ENCODE measurements around the gene DDX23.

The DDX23 gene

DNA sequence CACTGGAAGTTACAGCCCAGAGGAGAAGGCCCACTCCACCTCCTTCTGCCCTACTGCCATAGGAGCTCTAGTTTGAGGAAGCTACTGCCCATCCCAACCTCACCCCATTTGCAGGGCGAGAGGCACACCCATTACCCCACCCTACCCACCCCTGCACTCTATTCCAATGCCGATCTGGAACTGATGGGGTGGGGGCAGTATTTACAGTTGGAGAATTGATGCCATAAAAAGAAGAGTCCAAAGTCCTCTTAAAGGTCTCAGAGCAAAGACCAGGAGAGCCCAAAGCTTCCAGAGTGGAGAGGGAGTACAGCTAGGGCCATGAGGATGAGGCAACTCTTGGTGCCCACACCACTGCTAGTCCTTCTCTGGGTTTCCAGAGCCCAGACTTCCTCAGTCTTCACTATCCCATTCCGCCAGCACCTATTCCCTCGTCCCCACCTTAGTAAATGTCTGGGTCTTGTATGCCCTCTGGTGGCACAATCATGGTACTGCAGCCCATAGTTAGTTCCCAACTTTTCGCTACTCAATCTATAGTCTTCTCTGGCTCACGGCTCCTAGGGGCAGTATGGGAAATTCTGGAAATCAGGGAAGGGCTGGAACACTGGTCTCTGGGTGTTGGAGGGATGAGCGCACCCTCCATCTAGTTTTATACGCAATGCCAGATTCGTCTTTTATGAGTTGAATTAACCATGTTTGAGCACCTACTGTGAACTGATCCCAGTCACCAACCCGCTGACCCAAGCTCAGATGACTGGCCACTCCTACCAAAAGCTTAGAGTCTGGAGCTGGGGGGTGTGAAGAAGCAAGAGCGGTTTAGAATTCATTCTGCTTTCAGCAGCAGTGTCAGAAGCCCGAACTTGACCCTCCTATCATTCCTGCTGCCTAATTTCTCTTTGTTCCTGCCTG lies 56.2 kb downstream of the DDX23 start:
- peak; percentile 53 for DNase-seq (ENCODE audit: low spot score)

DNA sequence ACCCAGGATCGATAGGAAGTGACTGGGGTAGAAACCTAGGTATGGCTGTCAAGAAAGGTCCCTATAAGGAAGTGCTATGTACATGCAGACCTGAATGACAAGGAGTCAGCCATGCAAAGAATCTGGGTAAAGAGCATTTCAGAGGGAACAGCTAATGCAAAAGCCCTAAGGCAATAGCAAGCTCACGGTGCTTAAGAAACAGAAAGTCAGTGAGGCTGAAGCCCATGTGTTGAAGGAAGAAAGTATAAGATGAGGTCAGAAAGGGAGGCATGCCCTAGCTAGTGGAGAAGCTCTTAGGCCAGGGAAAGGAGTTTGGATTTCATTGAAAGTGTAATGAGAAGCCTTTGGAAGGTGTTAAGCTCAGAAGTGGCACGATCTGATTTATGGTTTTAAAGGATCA lies 57.1 kb downstream of the DDX23 start:
- DNase-seq (ENCODE audit: low spot score) = no peak

DNA sequence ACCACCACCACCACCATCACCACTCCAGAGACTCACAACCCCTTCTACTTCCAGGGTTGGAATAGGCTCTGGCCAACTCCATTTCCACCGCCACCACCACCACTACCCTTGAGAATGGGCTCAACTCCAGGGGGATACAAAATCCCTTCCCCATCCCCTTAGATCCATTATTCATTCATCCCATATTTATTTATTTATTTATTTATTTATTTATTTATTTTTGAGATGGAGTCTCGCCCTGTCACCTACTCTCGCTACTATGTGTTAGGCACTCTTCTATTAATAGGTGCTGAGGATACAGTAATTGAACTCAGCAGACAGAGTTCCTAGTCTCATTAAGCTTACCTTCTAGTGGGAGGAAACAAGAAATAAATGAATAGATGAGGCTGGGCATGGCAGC lies 58.3 kb downstream of the DDX23 start:
- no peak for DNase-seq (ENCODE audit: low spot score)

DNA sequence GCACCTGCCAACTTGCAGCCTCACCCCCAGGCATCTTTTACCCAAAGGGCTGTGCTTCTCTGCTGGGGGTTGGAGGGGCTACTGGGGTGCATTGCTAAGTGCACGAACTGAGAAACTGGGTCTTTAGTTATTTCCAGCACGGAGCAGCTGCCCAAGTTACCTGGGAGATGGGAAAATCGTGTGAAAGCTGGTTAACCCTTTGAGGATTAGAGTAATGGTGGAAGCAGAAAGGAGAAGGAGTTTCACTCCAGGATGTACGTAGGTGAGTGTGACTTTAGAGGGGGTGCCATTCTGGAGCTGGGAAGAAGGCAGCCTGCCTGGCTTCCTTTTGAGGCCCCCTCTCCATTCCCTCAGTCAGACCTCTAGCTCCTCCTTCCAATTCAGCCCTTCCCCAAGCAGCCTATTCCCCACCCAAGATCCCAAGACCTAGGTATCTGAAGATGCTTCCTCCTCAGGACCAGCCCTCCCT lies 62.1 kb downstream of the DDX23 start:
- no peak for DNase-seq (ENCODE audit: low spot score)

DNA sequence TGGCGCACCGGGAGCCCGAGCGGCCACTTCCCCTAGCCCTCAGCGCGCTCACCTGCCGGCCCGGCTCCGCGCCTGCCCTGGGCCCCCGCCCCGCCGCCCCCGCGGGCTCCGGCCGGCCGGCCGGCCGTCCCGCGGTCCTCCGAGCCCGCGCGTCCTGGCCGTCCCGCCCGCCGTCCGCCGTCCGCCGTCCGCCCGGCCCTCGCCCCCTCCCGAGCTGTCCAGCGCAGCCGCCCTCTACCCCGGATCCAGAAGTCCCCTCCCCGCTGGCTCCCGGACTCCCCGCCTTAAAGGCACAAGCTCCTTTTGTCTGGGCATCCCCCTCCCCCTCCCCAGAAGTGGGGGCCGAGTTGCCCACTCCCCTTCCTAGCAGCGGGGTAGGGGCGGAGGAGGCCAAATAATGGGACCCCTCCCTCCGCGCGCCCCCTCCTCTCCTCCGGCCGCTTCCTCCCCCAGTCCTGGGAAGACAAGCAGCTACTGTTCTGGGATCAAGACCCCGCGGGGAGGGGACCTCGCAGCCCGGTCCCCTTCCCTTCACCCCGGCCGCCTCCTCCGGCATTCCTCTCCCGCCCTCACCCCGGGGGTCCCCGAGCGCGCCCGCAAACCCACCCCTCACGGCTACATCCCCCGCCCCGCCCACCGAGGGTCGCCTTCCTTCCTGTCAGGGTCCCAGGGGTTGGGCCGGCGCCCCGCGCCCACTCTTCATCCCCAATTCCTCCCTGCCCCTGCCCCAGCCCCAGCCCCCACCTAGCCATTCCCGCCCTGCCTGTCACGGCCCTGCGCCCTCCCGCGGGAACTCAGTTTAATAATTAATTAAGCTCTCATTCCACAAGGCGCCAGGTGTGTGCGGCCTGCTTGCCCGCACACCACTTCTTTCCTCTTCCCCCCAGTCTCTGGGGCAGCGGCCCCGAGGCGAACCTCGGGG lies 62.8 kb downstream of the DDX23 start, which contains the start of gene ADCY6:
Gene ADCY6, minus strand, starts transcription at position 236 of the 922 bp plus-strand sequence. CDS start 5,655 bp downstream, outside the sequence.
- peak; percentile 57 for DNase-seq (ENCODE audit: low spot score)

DNA sequence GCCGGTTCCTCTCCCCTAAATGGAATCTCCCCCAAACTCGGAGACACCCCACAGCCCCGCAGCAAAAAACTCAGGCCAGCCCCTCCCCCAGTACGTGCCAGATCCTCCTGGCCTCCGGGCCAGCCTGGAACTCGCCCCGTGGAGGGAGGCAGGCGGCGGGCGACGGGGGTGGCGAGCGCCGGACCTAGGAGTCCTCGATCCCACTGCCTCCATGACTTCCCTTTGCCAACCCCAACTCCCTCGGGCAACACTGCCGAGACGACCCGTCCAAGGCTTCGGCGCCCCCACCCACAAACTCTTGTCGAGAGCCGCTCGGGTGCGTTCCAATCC lies 63.5 kb downstream of the DDX23 start:
- no peak for DNase-seq (ENCODE audit: low spot score)

DNA sequence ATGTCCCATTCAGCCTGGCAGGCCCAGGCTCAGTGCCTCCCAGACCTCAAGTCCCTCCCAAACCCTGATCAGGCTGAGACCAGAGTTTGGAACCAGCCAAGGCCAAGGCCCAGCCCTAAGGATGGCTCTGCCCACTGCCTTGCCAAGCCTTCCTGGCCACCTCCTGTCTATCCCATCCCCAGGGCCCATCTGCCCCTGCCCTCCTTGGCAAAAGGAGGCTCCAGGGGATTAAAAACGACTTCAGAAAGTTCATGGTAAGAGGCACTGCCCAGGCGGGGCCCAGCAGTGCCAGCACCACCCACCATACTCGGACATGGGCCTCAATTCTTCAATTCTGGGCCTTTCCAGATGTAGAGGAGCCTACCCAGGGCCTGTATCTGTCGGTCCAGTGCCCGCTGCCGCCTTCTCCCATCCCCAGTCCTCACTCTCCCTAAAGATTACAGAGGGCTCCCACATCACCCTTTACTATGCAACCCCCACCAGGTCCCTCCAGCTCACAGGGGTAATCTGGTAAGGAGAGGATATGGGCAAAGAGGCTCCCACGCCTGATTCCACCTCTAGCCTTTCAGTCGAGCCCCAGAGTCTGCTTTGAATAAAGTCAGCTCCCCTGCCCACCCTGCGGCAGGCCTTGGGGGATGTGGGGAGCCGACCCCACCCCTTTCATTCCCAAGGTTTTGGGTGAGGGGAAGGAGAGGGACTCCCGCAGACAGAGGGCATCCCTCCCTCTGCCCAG lies 64.0 kb downstream of the DDX23 start:
- no peak for DNase-seq (ENCODE audit: low spot score)

DNA sequence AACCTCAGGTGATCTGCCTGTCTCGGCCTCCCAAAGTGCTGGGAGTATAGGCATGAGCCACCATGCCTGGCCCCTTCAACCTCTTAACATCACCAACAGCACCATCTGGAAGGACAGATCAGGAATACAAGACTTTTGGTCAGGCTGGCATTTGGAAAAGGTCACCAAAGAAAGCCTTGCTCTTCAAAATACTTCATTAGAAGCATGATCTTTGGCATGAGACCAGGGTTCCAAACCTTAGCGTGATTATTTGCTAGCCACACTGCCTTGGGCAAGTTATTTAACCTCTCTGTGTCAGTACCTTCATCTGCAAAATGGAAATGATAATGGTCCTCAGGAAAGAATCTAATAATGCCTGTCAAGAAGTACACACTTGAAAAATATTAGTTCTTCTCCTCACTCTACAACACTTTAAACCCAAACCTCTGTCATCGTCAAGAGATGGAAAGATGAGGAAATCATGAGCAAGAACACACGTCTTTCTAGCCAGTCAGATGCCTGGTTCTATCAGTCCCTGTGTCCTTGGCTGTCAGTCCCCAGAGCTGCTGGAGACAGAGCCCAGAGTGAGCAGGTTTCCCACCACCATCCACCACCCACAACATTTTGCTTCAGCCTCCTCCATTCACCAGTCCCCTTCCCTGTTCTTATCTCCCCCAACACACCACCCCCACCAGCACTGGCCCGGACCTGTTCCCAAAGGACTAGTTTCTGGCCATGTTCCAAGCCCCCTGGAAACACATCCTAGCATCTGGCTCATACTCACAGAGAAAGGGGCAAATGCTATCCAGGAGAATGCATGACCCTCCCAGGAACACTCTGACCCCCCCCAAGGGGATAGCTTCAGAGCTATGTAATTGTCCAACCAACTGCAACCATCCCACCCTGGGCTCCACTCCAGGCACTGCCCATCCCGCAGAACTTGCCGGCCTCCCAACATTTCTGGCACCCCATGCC lies 65.1 kb downstream of the DDX23 start:
- DNase-seq (ENCODE audit: low spot score) = no peak

DNA sequence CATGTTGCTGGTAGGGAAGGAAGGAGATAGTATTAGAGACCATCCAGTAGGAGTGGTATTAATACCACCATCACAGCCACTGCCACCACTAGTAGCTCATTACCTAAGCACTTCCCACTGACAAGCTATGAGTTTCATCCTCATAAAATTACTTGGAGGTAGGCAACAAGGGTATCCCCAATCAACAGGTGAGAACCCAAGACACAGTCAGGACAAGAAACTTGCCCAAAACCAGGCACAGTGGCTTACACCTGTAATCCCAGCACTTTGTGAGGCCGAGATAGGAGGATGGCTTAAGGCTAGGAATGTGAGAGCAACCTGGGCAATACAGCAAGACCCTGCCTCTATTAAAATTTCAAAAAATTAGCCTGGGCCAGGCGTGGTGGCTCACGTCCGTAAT lies 68.5 kb downstream of the DDX23 start:
- DNase-seq (ENCODE audit: low spot score) = no peak

DNA sequence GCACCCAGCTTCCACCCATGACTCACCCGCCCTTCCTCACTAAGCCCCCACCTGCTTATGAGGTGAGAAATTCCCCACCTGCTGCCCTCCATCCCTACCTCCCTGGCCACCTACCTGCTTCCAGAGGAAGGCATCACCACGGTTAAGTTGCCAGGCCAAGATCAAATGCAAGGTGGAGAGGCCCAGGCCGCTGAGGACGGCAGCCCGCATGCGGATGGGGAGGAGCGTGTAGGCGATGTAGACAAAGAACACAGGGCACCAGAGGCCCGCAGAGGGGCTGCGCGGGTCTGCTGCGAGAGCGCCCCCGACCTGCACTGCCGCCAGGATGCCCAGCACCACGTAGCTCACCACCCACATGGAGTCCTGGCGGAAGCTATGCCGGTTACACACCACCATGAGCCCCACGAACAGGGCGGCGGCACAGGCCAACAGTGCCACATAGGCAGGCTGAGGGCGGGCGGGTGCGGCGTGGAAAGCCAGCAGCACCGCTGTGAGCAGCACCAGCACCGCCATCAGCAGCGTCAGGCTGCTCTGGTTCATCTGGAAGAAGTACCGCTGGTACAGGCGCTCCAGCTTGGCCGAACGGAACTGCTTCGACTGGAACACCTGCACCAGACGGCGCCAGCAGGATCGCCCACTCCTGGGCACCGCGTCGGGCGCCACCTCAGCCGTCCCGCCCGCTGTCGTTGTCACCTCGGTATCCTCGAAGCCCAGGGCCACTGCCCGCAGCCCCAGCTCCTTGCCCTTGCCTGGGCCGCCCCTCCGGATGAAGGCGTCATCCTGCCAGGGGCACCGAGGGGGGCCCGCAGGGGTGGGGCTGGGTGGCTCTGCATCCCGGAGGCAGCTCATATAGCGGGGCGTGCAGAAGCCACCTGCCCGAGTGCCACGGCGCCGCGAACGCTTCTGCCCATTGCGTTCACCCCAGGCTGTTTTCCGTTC lies 69.2 kb downstream of the DDX23 start:
- no peak for DNase-seq (ENCODE audit: low spot score)

DNA sequence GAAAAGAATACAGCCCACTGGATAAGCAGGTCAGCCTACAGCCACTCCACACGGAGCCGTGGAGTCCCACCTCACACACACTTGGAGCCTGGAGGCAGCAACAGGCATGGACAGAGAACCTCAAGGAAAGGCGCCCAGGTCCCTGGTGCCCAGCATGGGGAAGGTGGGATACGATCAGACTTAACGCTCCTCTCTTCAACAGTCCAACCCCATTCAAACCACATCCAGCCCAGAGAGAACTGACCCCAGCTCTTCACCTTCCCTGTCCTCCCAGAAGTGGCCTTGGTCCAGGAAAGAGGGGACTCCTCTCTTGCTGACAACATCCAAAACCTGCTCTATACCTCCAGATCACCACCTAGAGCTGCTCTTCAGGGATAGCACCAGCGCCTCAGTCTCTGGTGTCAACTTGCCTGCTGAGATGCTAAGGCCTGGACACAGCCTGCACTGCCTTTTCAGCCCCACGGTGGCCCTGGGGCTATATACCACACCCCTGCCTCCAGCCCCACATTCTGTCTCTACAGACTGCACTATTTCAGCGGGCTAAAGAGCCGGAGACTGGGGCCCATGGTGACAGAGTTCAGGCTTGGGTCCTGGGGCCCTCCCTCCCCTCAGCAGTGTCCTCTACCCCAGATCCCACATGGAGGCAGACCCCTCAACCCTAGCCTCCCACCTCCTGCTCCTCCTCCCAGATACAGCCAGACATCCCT lies 70.1 kb downstream of the DDX23 start:
- no peak for DNase-seq (ENCODE audit: low spot score)

DNA sequence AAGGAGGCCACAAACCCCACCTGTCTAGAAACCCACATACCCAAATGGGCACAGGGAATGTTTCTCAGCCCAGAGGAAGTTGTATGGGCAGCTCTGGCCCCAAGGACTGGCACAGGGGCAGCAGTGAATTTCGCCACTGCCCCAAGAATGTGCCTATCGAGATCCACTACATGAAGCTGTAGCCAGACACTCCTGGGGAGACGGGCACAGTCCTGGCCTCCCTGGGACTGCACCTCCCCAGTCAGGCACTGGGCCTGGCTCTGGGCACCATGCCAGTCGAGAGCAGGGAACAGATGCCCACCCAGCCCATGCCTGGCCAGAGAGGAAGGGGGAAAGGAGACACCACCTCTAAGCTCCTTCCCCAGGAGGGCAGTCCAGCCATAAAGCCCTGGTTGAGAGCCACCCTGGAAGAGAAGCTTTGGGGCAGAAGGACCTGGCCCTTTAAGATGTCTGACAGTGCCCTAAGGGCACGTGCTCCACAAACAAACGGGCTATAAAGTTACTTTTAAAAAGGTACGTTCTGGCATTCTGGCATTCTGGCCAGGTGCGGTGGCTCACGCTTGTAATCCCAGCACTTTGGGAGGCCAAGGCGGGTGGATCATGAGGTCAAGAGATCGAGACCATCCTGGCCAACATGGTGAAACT lies 71.5 kb downstream of the DDX23 start:
- DNase-seq (ENCODE audit: low spot score) = no peak

DNA sequence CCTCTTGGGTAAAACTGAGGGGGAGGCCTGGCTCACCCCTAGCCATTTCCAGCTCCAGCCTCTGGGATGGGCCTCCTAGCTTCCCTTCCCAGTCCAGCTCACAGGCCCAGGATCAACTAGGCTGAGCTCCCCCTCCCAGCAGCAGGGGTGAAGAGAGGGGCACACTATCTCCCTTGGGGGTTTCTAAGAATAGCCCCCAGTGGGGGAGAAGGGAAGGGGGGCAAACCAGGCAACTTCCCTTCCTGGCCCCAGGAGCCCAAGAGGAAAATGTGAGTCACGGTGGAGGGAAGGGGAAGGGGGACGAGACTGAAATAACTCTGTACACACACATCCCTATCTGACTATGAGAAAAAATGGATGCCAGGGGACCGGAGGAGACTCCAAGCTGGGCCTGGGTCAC lies 72.1 kb downstream of the DDX23 start:
- DNase-seq (ENCODE audit: low spot score) = no peak

Data from putamen (tissue), 1 donor.